IMR-90 (cell line): ENCODE data around the gene ADGRG3. TPM values are rescaled to one million over a fixed set of nuclear protein-coding genes. Genes with fewer than 3 reads are reported as not detected.

ENCODE experiments used
- ATAC-seq: fragments of 200-7000 bp; cut with Tn5 transposase; 2 replicates; pipeline ENCODE4 v1.9.1; 2020; ENCODE audit warnings: low read depth, mild to moderate bottlenecking, moderate library complexity
- BruUV-seq: library from RNA; stranded (reverse); fragments of 400-500 nt; replicated peaks from 2 replicates; lab custom pipeline; 2021; lab: Mats Ljungman, UMichigan
- CTCF ChIA-PET: fragments of 300-600 bp; formaldehyde crosslinking; extraction: SDS; loops from one replicate; lab custom pipeline; 2021; ENCODE audit warnings: antibody characterized with exemption; lab: Yijun Ruan, JAX
- POLR2A ChIA-PET: fragments of 300-600 bp; sonication (Branson Sonifier 250); formaldehyde crosslinking; loops from one replicate; lab custom pipeline; 2022; ENCODE audit warnings: antibody characterized with exemption; ENCODE audit not compliant: unreplicated experiment; lab: Charles Lee
- DNase-seq: peaks from one replicate; pipeline ENCODE4 v3.0.0; 2013
- H2AFZ ChIP-seq: replicated peaks from 2 replicates; pipeline ENCODE3; 2013; ENCODE audit warnings: low read length, mild to moderate bottlenecking; ENCODE audit not compliant: poor library complexity
- H2AK5ac ChIP-seq: 2 replicates; pipeline ENCODE4 v1.6.1; 2013; ENCODE audit warnings: low read depth, low read length, inconsistent platforms
- H2AK9ac ChIP-seq: replicated peaks from 2 replicates; pipeline ENCODE3; 2013; ENCODE audit warnings: mild to moderate bottlenecking, low read depth, low read length, moderate library complexity; ENCODE audit not compliant: poor library complexity
- H2BK120ac ChIP-seq: 2 replicates; pipeline ENCODE4 v1.6.1; 2013; ENCODE audit warnings: low read depth, low read length, inconsistent platforms
- H2BK15ac ChIP-seq: 3 replicates; pipeline ENCODE4 v1.6.1; 2013; ENCODE audit warnings: low read depth, low read length, inconsistent platforms
- H2BK20ac ChIP-seq: 2 replicates; pipeline ENCODE4 v1.6.1; 2013; ENCODE audit warnings: low read depth, mild to moderate bottlenecking, inconsistent platforms, low read length, moderate library complexity
- H2BK5ac ChIP-seq: 2 replicates; pipeline ENCODE4 v1.6.1; 2013; ENCODE audit warnings: mild to moderate bottlenecking, low read depth, low read length, inconsistent platforms; ENCODE audit not compliant: poor library complexity, severe bottlenecking
- H3K14ac ChIP-seq: replicated peaks from 2 replicates; pipeline ENCODE4 v1.6.1; 2013; ENCODE audit warnings: low read depth, low read length, inconsistent platforms
- H3K18ac ChIP-seq: 2 replicates; pipeline ENCODE4 v1.6.1; 2013; ENCODE audit warnings: low read depth, low read length, control low read depth
- H3K23ac ChIP-seq: 2 replicates; pipeline ENCODE4 v1.6.1; 2013; ENCODE audit warnings: low read depth, low read length, inconsistent platforms
- H3K27ac ChIP-seq: 2 replicates; pipeline ENCODE4 v1.5.1; 2013; ENCODE audit warnings: mild to moderate bottlenecking, control low read depth, low read length; ENCODE audit not compliant: insufficient read depth
- H3K27me3 ChIP-seq: 2 replicates; pipeline ENCODE4 v1.6.1; 2013; ENCODE audit warnings: low read length; ENCODE audit not compliant: control insufficient read depth, insufficient read depth
- H3K36me3 ChIP-seq: 2 replicates; pipeline ENCODE4 v1.6.1; 2013; ENCODE audit warnings: low read length, mixed read lengths; ENCODE audit not compliant: control insufficient read depth, insufficient read depth
- H3K4ac ChIP-seq: 2 replicates; pipeline ENCODE4 v1.6.1; 2013; ENCODE audit warnings: low read depth, low read length, inconsistent platforms
- H3K4me1 ChIP-seq: 2 replicates; pipeline ENCODE4 v1.6.1; 2013; ENCODE audit warnings: low read length, mixed read lengths; ENCODE audit not compliant: control insufficient read depth, insufficient read depth
- H3K4me2 ChIP-seq: 2 replicates; pipeline ENCODE4 v1.6.1; 2013; ENCODE audit warnings: low read depth, mild to moderate bottlenecking, control low read depth, low read length, moderate library complexity
- H3K4me3 ChIP-seq: 2 replicates; pipeline ENCODE4 v1.5.1; 2013; ENCODE audit warnings: low read depth, mild to moderate bottlenecking, control low read depth, low read length, moderate library complexity; ENCODE audit not compliant: insufficient read depth
- H3K56ac ChIP-seq: 2 replicates; pipeline ENCODE4 v1.6.1; 2013; ENCODE audit warnings: low read length, inconsistent platforms; ENCODE audit not compliant: insufficient read depth; ENCODE audit errors: extremely low read depth
- H3K79me1 ChIP-seq, 2 experiments: 2 replicates each; pipeline ENCODE4 v1.6.1; 2013; ENCODE audit warnings: low read length in 2 of 2, inconsistent platforms in 1 of 2, low read depth in 1 of 2
- H3K9ac ChIP-seq: 2 replicates; pipeline ENCODE4 v1.6.1; 2013; ENCODE audit warnings: low read depth, low read length, control low read depth
- H3K9me1 ChIP-seq: 2 replicates; pipeline ENCODE4 v1.6.1; 2013; ENCODE audit warnings: low read length, inconsistent platforms; ENCODE audit not compliant: insufficient read depth
- H3K9me3 ChIP-seq: 2 replicates; pipeline ENCODE4 v1.6.1; 2013; ENCODE audit warnings: low read length; ENCODE audit not compliant: control insufficient read depth, insufficient read depth
- H4K20me1 ChIP-seq: 2 replicates; pipeline ENCODE4 v1.6.1; 2013; ENCODE audit warnings: low read length, inconsistent platforms; ENCODE audit not compliant: insufficient read depth
- H4K5ac ChIP-seq: 2 replicates; pipeline ENCODE4 v1.6.1; 2013; ENCODE audit warnings: mild to moderate bottlenecking, low read depth, low read length, control low read depth
- H4K8ac ChIP-seq, 2 experiments: 2 replicates each; pipeline ENCODE4 v1.6.1; 2013; ENCODE audit warnings: low read depth in 2 of 2, low read length in 2 of 2, control low read depth in 1 of 2, inconsistent platforms in 1 of 2
- H4K91ac ChIP-seq: 2 replicates; pipeline ENCODE4 v1.6.1; 2013; ENCODE audit warnings: low read depth, low read length, inconsistent platforms; ENCODE audit not compliant: insufficient read depth
- BHLHE40 ChIP-seq: fragments of 150-350 bp; IDR thresholded peaks from 2 replicates; pipeline ENCODE4 v1.6.1; 2016; ENCODE audit warnings: mild to moderate bottlenecking, low read depth, low read length
- CEBPB ChIP-seq: IDR thresholded peaks from 2 replicates; pipeline ENCODE4 v1.6.1; 2012; ENCODE audit warnings: low read depth, low read length, improper control_type of control experiment
- CHD1 ChIP-seq: IDR thresholded peaks from 2 replicates; pipeline ENCODE4 v1.6.1; 2012; ENCODE audit warnings: low read depth, low read length, improper control_type of control experiment
- CTCF ChIP-seq: conservative IDR thresholded peaks from 2 replicates; pipeline ENCODE4 v1.5.1; 2012; ENCODE audit warnings: mild to moderate bottlenecking, low read depth, low read length, improper control_type of control experiment
- ELK1 ChIP-seq: fragments of 150-350 bp; IDR thresholded peaks from 2 replicates; pipeline ENCODE4 v1.6.1; 2016; ENCODE audit warnings: low read depth, mild to moderate bottlenecking, low read length, moderate library complexity, borderline replicate concordance
- MAFK ChIP-seq: IDR thresholded peaks from 2 replicates; pipeline ENCODE4 v1.6.1; 2012; ENCODE audit warnings: low read depth, low read length, improper control_type of control experiment
- MAZ ChIP-seq: IDR thresholded peaks from 2 replicates; pipeline ENCODE4 v1.6.1; 2012; ENCODE audit warnings: low read depth, mild to moderate bottlenecking, low read length, improper control_type of control experiment, moderate library complexity, borderline replicate concordance
- MXI1 ChIP-seq: IDR thresholded peaks from 2 replicates; pipeline ENCODE4 v1.6.1; 2012; ENCODE audit warnings: low read depth, mild to moderate bottlenecking, low read length, moderate library complexity, borderline replicate concordance
- NFE2L2 ChIP-seq: fragments of 150-350 bp; IDR thresholded peaks from 2 replicates; pipeline ENCODE4 v1.6.1; 2016; ENCODE audit warnings: low read depth, mild to moderate bottlenecking, low read length
- POLR2A ChIP-seq: IDR thresholded peaks from 2 replicates; pipeline ENCODE4 v1.6.1; 2012; ENCODE audit warnings: mild to moderate bottlenecking, low read depth, low read length
- RAD21 ChIP-seq: IDR thresholded peaks from 2 replicates; pipeline ENCODE4 v1.6.1; 2012; ENCODE audit warnings: low read length, improper control_type of control experiment
- RCOR1 ChIP-seq: IDR thresholded peaks from 2 replicates; pipeline ENCODE4 v1.6.1; 2012; ENCODE audit warnings: mild to moderate bottlenecking, low read length, improper control_type of control experiment; ENCODE audit not compliant: insufficient replicate concordance
- RFX5 ChIP-seq: IDR thresholded peaks from 2 replicates; pipeline ENCODE4 v1.8.0; 2012; ENCODE audit warnings: low read depth, mild to moderate bottlenecking, low read length, moderate library complexity
- SMC3 ChIP-seq: fragments of 150-350 bp; IDR thresholded peaks from 2 replicates; pipeline ENCODE4 v1.6.1; 2016; ENCODE audit warnings: low read depth, mild to moderate bottlenecking, antibody characterized with exemption, low read length, moderate library complexity
- USF2 ChIP-seq: fragments of 150-350 bp; IDR thresholded peaks from 2 replicates; pipeline ENCODE4 v1.6.1; 2017; ENCODE audit warnings: mild to moderate bottlenecking, antibody characterized with exemption, low read length, low read depth
- WGBS, 2 experiments: methylation state at CpG; one replicate each; pipeline versions ENCODE4 v1.1.5 to v1.1.7; 2013; ENCODE audit warnings: missing lambda C conversion rate in 2 of 2; ENCODE audit not compliant: insufficient read length in 1 of 2; ENCODE audit errors: extremely low coverage in 2 of 2; 5-methylcytosine and 5-hydroxymethylcytosine counted together
- dilution Hi-C: fragments of 300-500 bp; cut with HindIII; formaldehyde crosslinking; loops from one replicate; pipeline ENCODE4 v1.14.3; 2018; ENCODE audit warnings: low sequenced_read_pairs; ENCODE audit not compliant: unreplicated experiment
- in situ Hi-C: fragments of 300-500 bp; cut with MboI; formaldehyde crosslinking; loops from 3 replicates; pipeline ENCODE4 v1.14.3; 2019; ENCODE audit warnings: low sequenced_read_pairs, inconsistent platforms, mixed read lengths
- intact Hi-C: fragments of 100-400 bp; cut with micrococcal nuclease; formaldehyde crosslinking; loops from 2 replicates; pipeline ENCODE4 v1.10.0; 2022
- polyA plus RNA-seq, 3 experiments: library from polyadenylated mRNA; depleted of rRNA; stranded (reverse); fragments of >200 nt; gene quantifications; 2 replicates each; pipeline ENCODE4 v1.2.3, GENCODE V29; 2012; ENCODE audit warnings: low replicate concordance in 1 of 3
- total RNA-seq: library from RNA; depleted of rRNA; stranded (reverse); fragments of >200 nt; gene quantifications from 2 replicates; pipeline ENCODE4 v1.2.3, GENCODE V29; 2012

ADGRG3 gene
- total and polyA plus RNA-seq, 2 of the 4 experiments (the other 2 are of a cell fraction): not detected

GRCh38 chr16:57633383-57634064 is 34.6 kb upstream of the ADGRG3 start:
- H3K27ac ChIP-seq: no peak overlapping the region
- H2BK20ac ChIP-seq: peak overlapping the region; percentile 78
- ChIA-PET POLR2A (no interaction called here), CTCF (interaction anchor here (0.5 to 0.6 kb wide), 2 partner anchors 16 to 468 kb away, joined by 3 to 4 read pairs; no protein-coding TSS in a partner anchor)
- H3K9me1 ChIP-seq: peaks cover 11% of the 10 kb centered on the region
- in situ Hi-C loops: no loop called here
- no peaks in the 10 kb centered on the region for H4K20me1 ChIP-seq
- H2AFZ ChIP-seq: no peak overlapping the region
- H3K4me2 ChIP-seq: no peak overlapping the region
- ATAC-seq (no peak), DNase-seq (no peak)
- H3K56ac ChIP-seq: no peak overlapping the region
- H4K91ac ChIP-seq: peak overlapping the region; percentile 9
- H4K8ac ChIP-seq: no peak overlapping the region
- peaks cover 11% of the 10 kb centered on the region; the same call in 1 of the 2 replicates for H3K27me3 ChIP-seq
- no peak overlapping the region for H2BK15ac ChIP-seq
- peak overlapping the region; percentile 4; the same call in 1 of the 2 replicates for H2BK120ac ChIP-seq
- peak overlapping the region; percentile 25; the same call in 1 of the 2 replicates for H3K4ac ChIP-seq
- H3K9me3 ChIP-seq: no peaks in the 10 kb centered on the region
- no TSS peak for BruUV-seq
- H3K79me1 ChIP-seq: peaks cover 0 to 5% of the 10 kb centered on the region in 2 experiments; a peak in 1 of 4 replicates
- no peak overlapping the region for H3K14ac ChIP-seq
- no peak overlapping the region for H3K4me3 ChIP-seq
- intact Hi-C loops: no loop called here
- H3K23ac ChIP-seq: no peak overlapping the region
- H2BK5ac ChIP-seq: no peak overlapping the region
- H3K36me3 ChIP-seq: no peaks in the 10 kb centered on the region
- H3K18ac ChIP-seq: no peak overlapping the region
- H3K9ac ChIP-seq: no peak overlapping the region
- 92% methylated on average over 5 of the region's 11 CpGs; no CpG with 5 or more reads in 1 of the 2 experiments for WGBS, 2 experiments
- H2AK5ac ChIP-seq: peak overlapping the region; percentile 35; the same call in 1 of the 2 replicates
- H4K5ac ChIP-seq: no peak overlapping the region
- no peak overlapping the region for H2AK9ac ChIP-seq
- peaks cover 14% of the 10 kb centered on the region for H3K4me1 ChIP-seq
- dilution Hi-C loops: no loop called here
- TF ChIP-seq CHD1 (no peak), NFE2L2 (no peak), RFX5 (no peak), MXI1 (no peak), RCOR1 (no peak), CTCF (no peak), ELK1 (no peak), BHLHE40 (no peak), CEBPB (no peak), USF2 (no peak), SMC3 (no peak), RAD21 (no peak), MAFK (no peak), MAZ (no peak), POLR2A (no peak)
